ENCODE data around the gene NCR3LG1. TPM values are rescaled to one million over a fixed set of nuclear protein-coding genes. Genes with fewer than 3 reads are reported as not detected.

The NCR3LG1 gene
- total and polyA plus RNA-seq, 2 of the 4 experiments (the other 2 are of a cell fraction) = 1.7 to 4.1 TPM

DNA sequence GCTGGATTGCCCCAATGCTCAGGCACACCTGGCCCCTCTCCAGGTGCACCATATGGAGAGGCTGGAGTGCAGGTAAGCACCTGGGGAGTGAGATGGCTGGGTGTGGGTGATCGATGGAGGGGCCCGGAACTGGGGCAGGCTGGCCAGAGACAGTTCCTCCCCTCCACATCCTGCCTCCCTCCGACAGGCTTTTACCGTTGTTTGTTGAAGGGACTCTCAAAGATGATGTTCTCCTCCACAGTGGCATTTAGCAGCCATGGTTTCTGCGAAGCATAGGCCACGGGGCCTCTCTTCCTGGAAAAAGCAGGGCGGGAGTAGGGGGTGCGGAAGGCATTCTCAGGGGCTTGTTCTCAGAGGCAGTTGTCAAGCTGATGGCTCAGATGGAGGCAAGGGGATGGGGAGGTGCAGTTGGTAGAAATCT is 62.7 kb downstream of the NCR3LG1 start:
- H3K27me3 ChIP-seq (ENCODE audit: control insufficient read depth, insufficient read depth, low read length) = peaks cover 12% of the 10 kb centered on the region
- no peak overlapping the region for H3K23ac ChIP-seq (ENCODE audit: low read depth, low read length)
- no peak overlapping the region for H4K8ac ChIP-seq (ENCODE audit: low read depth in 2 of 2, low read length in 2 of 2)
- H3K56ac ChIP-seq (ENCODE audit: extremely low read depth, insufficient read depth, low read length) = no peak overlapping the region
- H2AK5ac ChIP-seq (ENCODE audit: low read depth, low read length) = no peak overlapping the region
- H3K36me3 ChIP-seq (ENCODE audit: control insufficient read depth, insufficient read depth, low read length) = no peaks in the 10 kb centered on the region
- H4K91ac ChIP-seq (ENCODE audit: insufficient read depth, low read depth, low read length) = no peak overlapping the region
- no peak overlapping the region for H3K4ac ChIP-seq (ENCODE audit: low read depth, low read length)
- H3K4me3 ChIP-seq (ENCODE audit: insufficient read depth, low read depth, low read length) = no peak overlapping the region
- in situ Hi-C loops (cut with MboI; ENCODE audit: low sequenced_read_pairs) = no loop called here
- H3K4me1 ChIP-seq (ENCODE audit: control insufficient read depth, insufficient read depth, low read length) = no peaks in the 10 kb centered on the region
- POLR2A ChIA-PET (ENCODE audit: unreplicated experiment) = no interaction called here
- no peak overlapping the region for H3K9ac ChIP-seq (ENCODE audit: low read depth, low read length)
- intact Hi-C loops (cut with micrococcal nuclease) = no loop called here
- H3K4me2 ChIP-seq (ENCODE audit: low read depth, low read length) = no peak overlapping the region
- H4K5ac ChIP-seq (ENCODE audit: low read depth, low read length) = no peak overlapping the region
- DNase-seq (no peak), ATAC-seq (ENCODE audit: low read depth) (no peak)
- H3K18ac ChIP-seq (ENCODE audit: low read depth, low read length) = no peak overlapping the region
- H3K27ac ChIP-seq (ENCODE audit: insufficient read depth, low read length) = no peak overlapping the region
- H2BK15ac ChIP-seq (ENCODE audit: low read depth, low read length) = no peak overlapping the region
- no peak overlapping the region for H2BK5ac ChIP-seq (ENCODE audit: low read depth, low read length, poor library complexity, severe bottlenecking)
- no peaks in the 10 kb centered on the region for H3K9me1 ChIP-seq (ENCODE audit: insufficient read depth, low read length)
- WGBS, 2 experiments (ENCODE audit: extremely low coverage in 2 of 2, insufficient read length in 1 of 2) = 42% methylated on average over 3 of the region's 8 CpGs; no CpG with 5 or more reads in 1 of the 2 experiments
- TF ChIP-seq MAFK (IDR thresholded peaks at IDR 0.05; ENCODE audit: low read depth, low read length) (no peak), MXI1 (IDR thresholded peaks at IDR 0.05; ENCODE audit: borderline replicate concordance, low read depth, low read length) (no peak), CEBPB (IDR thresholded peaks at IDR 0.05; ENCODE audit: low read depth, low read length) (no peak), RCOR1 (IDR thresholded peaks at IDR 0.05; ENCODE audit: insufficient replicate concordance, low read length) (no peak), RAD21 (IDR thresholded peaks at IDR 0.05; ENCODE audit: low read length) (no peak), RFX5 (IDR thresholded peaks at IDR 0.05; ENCODE audit: low read depth, low read length) (no peak), CHD1 (IDR thresholded peaks at IDR 0.05; ENCODE audit: low read depth, low read length) (no peak), POLR2A (IDR thresholded peaks at IDR 0.05; ENCODE audit: low read depth, low read length) (no peak), SMC3 (IDR thresholded peaks at IDR 0.05; ENCODE audit: low read depth, low read length) (no peak), FOS (IDR thresholded peaks at IDR 0.05; ENCODE audit: low read depth, low read length) (no peak), NFE2L2 (IDR thresholded peaks at IDR 0.05; ENCODE audit: low read depth, low read length) (no peak), MAZ (IDR thresholded peaks at IDR 0.05; ENCODE audit: borderline replicate concordance, low read depth, low read length) (no peak), BHLHE40 (IDR thresholded peaks at IDR 0.05; ENCODE audit: low read depth, low read length) (no peak)
- TF ChIP-seq, protein P1, sequence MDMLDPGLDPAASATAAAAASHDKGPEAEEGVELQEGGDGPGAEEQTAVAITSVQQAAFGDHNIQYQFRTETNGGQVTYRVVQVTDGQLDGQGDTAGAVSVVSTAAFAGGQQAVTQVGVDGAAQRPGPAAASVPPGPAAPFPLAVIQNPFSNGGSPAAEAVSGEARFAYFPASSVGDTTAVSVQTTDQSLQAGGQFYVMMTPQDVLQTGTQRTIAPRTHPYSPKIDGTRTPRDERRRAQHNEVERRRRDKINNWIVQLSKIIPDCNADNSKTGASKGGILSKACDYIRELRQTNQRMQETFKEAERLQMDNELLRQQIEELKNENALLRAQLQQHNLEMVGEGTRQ (IDR thresholded peaks at IDR 0.05; ENCODE audit: low read depth, low read length) = no peak
- TF ChIP-seq, protein P2, sequence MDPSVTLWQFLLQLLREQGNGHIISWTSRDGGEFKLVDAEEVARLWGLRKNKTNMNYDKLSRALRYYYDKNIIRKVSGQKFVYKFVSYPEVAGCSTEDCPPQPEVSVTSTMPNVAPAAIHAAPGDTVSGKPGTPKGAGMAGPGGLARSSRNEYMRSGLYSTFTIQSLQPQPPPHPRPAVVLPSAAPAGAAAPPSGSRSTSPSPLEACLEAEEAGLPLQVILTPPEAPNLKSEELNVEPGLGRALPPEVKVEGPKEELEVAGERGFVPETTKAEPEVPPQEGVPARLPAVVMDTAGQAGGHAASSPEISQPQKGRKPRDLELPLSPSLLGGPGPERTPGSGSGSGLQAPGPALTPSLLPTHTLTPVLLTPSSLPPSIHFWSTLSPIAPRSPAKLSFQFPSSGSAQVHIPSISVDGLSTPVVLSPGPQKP (IDR thresholded peaks at IDR 0.05; ENCODE audit: borderline replicate concordance, low read depth, low read length) = no peak
- TF ChIP-seq, protein P3, sequence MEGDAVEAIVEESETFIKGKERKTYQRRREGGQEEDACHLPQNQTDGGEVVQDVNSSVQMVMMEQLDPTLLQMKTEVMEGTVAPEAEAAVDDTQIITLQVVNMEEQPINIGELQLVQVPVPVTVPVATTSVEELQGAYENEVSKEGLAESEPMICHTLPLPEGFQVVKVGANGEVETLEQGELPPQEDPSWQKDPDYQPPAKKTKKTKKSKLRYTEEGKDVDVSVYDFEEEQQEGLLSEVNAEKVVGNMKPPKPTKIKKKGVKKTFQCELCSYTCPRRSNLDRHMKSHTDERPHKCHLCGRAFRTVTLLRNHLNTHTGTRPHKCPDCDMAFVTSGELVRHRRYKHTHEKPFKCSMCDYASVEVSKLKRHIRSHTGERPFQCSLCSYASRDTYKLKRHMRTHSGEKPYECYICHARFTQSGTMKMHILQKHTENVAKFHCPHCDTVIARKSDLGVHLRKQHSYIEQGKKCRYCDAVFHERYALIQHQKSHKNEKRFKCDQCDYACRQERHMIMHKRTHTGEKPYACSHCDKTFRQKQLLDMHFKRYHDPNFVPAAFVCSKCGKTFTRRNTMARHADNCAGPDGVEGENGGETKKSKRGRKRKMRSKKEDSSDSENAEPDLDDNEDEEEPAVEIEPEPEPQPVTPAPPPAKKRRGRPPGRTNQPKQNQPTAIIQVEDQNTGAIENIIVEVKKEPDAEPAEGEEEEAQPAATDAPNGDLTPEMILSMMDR (conservative IDR thresholded peaks at IDR 0.05; ENCODE audit: low read depth, low read length) = no peak
- CTCF ChIA-PET = no interaction called here
- no TSS peak for BruUV-seq (replicated peaks)
- H2BK120ac ChIP-seq (ENCODE audit: low read depth, low read length) = no peak overlapping the region
- H2AK9ac ChIP-seq (replicated peaks; ENCODE audit: low read depth, low read length, poor library complexity) = no peak overlapping the region
- no peaks in the 10 kb centered on the region for H3K79me1 ChIP-seq (ENCODE audit: low read depth in 1 of 2, low read length in 2 of 2)
- dilution Hi-C loops (cut with HindIII; ENCODE audit: low sequenced_read_pairs, unreplicated experiment) = no loop called here
- no peak overlapping the region for H2BK20ac ChIP-seq (ENCODE audit: low read depth, low read length)
- no peak overlapping the region for H2AFZ ChIP-seq (replicated peaks; ENCODE audit: low read length, poor library complexity)
- no peaks in the 10 kb centered on the region for H4K20me1 ChIP-seq (ENCODE audit: insufficient read depth, low read length)
- H3K14ac ChIP-seq (replicated peaks; ENCODE audit: low read depth, low read length) = no peak overlapping the region
- H3K9me3 ChIP-seq (ENCODE audit: control insufficient read depth, insufficient read depth, low read length) = no peaks in the 10 kb centered on the region
